ENCODE data around the gene KRT7. TPM values are rescaled to one million over a fixed set of nuclear protein-coding genes. Genes with fewer than 3 reads are reported as not detected.

The KRT7 gene
- total RNA-seq, 4 donors from 2014 or later: 2.5 to 248 (median 111) TPM

DNA sequence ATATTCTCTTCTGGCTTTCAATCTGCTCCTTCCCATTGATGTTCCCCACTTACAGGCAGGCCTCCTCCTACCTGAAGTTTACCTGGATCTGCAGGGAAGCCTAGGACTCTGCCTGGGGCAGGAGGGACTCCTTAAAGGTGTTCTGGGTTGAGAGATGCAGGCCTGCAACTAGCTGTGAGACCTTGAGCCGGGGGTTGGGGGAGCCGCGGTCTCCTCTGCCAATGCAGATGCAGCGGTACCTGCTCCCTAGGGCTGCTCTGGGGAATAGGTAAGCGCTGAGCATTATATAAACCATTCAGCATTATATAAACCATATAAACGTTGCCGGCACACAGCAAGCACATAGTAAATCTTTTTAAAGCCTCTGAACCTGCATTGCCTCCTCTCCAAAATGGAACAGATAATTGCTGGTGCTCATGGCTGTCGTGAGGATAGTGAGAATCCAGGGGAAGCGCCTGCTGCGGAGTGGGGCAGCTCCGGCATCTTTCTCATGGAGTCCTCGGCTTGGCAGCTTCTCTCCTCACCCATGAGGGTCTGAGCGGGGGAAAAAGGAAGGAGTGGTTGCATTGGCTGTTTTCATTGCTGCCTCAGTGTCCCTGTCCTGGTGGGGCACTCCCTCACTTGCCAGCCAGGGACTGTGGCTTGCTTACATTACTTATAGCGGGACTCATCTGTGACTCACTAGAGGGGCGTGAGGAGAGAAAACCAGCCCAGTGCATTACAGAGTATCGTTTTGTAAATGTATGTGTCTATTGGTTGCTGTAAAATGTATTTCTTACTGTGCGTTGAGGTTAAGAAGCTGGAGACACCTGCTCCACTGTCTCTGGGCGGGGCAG is 28.7 kb upstream of the KRT7 start:
- no peak for TF ChIP-seq CTCF (IDR thresholded peaks at IDR 0.05)
- no peak for ATAC-seq (ENCODE audit: low FRiP score)
- no peak for DNase-seq (ENCODE audit: low spot score)

DNA sequence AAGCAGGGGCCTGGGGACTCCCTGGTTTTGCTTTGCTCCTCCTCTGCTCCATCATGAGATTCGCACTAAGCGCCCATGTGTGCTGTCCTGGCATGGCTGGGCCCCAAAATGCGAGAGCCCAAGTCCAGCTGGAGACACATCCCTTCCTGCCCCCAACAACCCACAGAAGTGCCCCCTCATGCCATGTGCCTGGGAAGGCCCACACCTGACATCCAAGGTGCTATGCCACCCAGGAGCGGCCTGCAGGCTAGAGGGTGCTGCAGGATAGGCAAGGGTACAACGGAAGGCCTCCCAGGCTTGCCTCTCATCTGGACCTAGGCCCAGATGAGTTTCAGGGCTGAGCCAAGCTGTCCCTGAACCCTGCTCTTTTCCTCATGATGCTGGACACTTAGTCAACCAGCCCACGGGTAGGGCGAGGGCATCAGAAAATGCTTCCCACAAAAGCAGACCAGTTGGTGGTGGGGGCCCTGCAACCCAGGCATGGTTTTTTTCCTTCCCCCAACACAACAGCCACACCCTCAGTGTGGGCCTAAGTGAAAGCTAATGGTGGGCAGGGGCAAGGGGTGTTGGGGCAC is 28.0 kb upstream of the KRT7 start:
- no peak for DNase-seq (ENCODE audit: low spot score)
- no peak for TF ChIP-seq CTCF (IDR thresholded peaks at IDR 0.05)
- no peak for ATAC-seq (ENCODE audit: low FRiP score)

GRCh38 chr12:52205612-52206303 is 27.3 kb upstream of the KRT7 start:
- ATAC-seq (ENCODE audit: low FRiP score) (no peak), DNase-seq (ENCODE audit: low spot score) (no peak)
- no peak for TF ChIP-seq CTCF (IDR thresholded peaks at IDR 0.05)

DNA sequence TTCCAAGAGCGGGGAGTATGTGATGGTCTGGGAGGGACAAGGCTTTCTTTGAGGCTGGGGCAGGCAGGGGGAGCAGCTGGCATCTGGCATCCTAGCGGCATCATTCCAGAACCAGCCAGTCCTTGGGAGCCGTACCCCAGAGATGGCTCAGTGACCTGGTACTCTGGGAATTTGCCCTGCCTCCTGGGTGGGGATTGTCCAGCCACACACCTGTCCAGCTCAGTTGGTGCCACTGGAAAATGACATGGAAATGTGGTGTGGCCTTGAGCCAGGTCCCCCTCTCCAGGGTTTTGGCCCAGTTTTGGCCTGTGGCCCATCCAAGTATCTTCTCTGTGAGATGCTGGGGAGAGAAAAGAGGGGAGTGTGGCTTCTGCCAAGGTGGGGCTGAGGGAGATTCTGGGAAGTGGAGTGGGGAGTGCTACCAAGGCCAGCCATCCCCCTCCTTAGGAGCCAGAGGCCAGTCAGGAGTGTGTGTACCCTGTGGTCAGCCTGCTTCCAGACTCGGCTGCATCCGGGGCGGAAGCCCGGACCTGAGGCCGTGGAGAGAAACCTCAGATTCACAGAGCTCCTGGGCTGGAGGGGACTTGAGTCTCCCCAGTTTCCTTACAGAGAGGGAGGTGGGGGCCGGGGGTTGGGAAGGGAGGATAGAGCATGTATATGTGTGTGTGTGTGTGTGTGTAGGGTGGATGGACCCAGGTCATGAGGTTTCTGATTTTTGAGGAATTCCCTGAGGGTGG is 26.6 kb upstream of the KRT7 start:
- DNase-seq (ENCODE audit: low spot score): no peak
- no peak for TF ChIP-seq CTCF (IDR thresholded peaks at IDR 0.05)

GRCh38 chr12:52207106-52207505 is 25.9 kb upstream of the KRT7 start:
- no peak for DNase-seq (ENCODE audit: low spot score)
- no peak for TF ChIP-seq CTCF (IDR thresholded peaks at IDR 0.05)
- no peak for ATAC-seq (ENCODE audit: low FRiP score)

More for the DNA sequence above, 26.6 kb upstream of the KRT7 start:
- ATAC-seq (ENCODE audit: low FRiP score): no peak

- DNase-seq (ENCODE audit: low spot score): peak; percentile 32
These were observed 25.1 kb upstream of the KRT7 start for GRCh38 chr12:52207895-52208294.

More at GRCh38 chr12:52207895-52208294, 25.1 kb upstream of the KRT7 start:
- TF ChIP-seq CTCF (IDR thresholded peaks at IDR 0.05): no peak
- ATAC-seq (ENCODE audit: low FRiP score): peak; percentile 12

All from omental fat pad (tissue), 4 donors.